ENCODE measurements around the gene SEMA4D. TPM values are rescaled to one million over a fixed set of nuclear protein-coding genes. Genes with fewer than 3 reads are reported as not detected.

The SEMA4D gene
- total RNA-seq, 4 donors from 2014 or later: 1.5 to 27.8 (median 11.6) TPM

DNA sequence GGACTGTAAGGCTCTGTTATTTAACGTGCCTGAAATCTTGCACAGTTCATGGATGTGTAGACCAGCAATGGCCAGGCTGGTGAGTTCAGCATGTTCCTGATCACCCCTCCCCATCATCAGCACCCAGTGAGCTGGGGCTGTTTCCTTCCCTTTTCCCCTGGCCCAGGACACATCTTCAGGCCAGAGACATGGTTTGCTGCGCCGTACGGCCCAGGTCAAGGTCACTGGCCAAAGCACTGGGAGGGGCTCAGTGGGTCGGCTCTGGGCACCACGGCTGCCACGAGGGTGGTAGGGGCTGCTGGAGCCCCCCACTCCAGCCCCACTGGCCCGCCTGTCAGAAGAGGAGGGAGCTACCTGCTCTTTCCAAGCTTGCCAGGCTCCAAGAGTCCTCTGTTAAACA, 55.9 kb downstream of the SEMA4D start:
- no peak overlapping the region for H3K27ac ChIP-seq
- no peaks in the 10 kb centered on the region for H3K36me3 ChIP-seq
- H3K4me1 ChIP-seq: no peaks in the 10 kb centered on the region
- DNase-seq: no peak
- TF ChIP-seq POLR2A (IDR thresholded peaks at IDR 0.05) (no peak), CTCF (IDR thresholded peaks at IDR 0.05) (no peak)
- H3K27me3 ChIP-seq: no peaks in the 10 kb centered on the region
- no peak overlapping the region for H3K4me3 ChIP-seq
- intact Hi-C loops (cut with DNase I; ENCODE audit: low total_unique reads): no loop called here
- no peaks in the 10 kb centered on the region for H3K9me3 ChIP-seq

DNA sequence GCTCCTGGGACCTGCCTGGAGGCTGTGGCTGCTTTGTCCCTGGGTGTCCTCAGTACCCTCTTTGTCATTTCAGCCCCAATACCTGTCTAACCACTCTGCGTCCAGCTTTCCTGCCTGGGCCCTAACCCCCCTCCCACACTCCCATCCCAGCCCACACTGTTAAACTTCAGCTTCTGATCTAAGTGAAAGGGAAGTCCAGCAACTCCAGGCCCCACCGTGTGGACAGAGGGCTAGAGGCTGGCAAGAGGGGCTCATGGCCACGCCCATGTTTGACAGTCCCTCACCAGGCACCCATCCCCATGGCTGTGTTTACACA, 56.3 kb downstream of the SEMA4D start:
- intact Hi-C loops (cut with DNase I; ENCODE audit: low total_unique reads): no loop called here
- Histone ChIP-seq H3K27me3 (no peaks in the 10 kb centered on the region), H3K27ac (no peak overlapping the region), H3K4me1 (no peaks in the 10 kb centered on the region), H3K36me3 (no peaks in the 10 kb centered on the region), H3K4me3 (no peak overlapping the region), H3K9me3 (no peaks in the 10 kb centered on the region)
- no peak for DNase-seq
- no peak for TF ChIP-seq CTCF (IDR thresholded peaks at IDR 0.05)
- no peak for TF ChIP-seq POLR2A (IDR thresholded peaks at IDR 0.05)

- H3K9me3 ChIP-seq: no peaks in the 10 kb centered on the region
- no peak overlapping the region for H3K4me3 ChIP-seq
- no peak for DNase-seq
- no peak overlapping the region for H3K27ac ChIP-seq
- H3K27me3 ChIP-seq: no peaks in the 10 kb centered on the region
- intact Hi-C loops (cut with DNase I; ENCODE audit: low total_unique reads): no loop called here
- no peak for TF ChIP-seq CTCF (IDR thresholded peaks at IDR 0.05)
- no peak for TF ChIP-seq POLR2A (IDR thresholded peaks at IDR 0.05)
- H3K36me3 ChIP-seq: no peaks in the 10 kb centered on the region
- no peaks in the 10 kb centered on the region for H3K4me1 ChIP-seq
Measured at GRCh38 chr9:89440951-89441654, 56.8 kb downstream of the SEMA4D start.

DNA sequence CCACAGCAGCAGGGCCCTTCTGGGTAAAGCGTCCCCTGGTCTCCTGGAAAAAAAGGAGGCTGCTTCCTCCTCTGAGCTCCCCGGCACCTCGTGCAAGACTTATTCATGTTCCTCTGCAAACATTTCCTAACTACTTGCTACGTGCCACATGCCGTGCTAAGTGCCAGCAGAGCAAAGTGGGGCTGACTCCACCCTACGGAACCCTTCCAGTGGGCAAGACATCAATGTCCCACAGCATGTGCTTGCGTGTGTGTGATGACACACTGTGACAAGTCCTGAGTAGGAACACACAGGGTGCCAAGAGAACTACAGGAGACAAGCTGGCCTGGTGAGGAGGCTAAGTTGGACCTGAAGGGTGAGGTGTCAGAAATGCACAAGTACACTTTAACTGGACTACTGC, 57.4 kb downstream of the SEMA4D start:
- Histone ChIP-seq H3K4me1 (no peaks in the 10 kb centered on the region), H3K27me3 (no peaks in the 10 kb centered on the region), H3K4me3 (no peak overlapping the region), H3K27ac (no peak overlapping the region), H3K9me3 (no peaks in the 10 kb centered on the region), H3K36me3 (no peaks in the 10 kb centered on the region)
- DNase-seq: no peak
- intact Hi-C loops (cut with DNase I; ENCODE audit: low total_unique reads): no loop called here
- TF ChIP-seq POLR2A (IDR thresholded peaks at IDR 0.05) (no peak), CTCF (IDR thresholded peaks at IDR 0.05) (no peak)

DNA sequence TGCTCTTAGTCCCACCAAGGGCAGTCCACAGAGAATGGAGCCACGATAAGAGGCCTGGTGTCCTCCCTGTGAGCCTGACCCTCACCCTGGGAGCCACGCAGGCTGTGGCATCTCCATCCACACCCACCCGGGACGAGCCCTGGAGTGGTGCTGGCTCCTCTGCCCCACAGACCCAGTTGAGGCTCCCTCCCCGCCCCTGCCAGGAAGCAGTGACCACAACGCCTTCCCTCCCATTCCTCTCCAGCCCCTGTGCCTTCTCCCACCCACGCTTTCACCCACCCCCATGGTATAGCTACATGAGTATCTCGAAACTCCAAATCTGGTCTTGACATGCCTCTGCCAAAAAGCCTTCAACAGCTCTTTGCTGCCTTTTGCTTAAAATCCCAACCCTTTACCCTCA, 57.9 kb downstream of the SEMA4D start:
- TF ChIP-seq POLR2A (IDR thresholded peaks at IDR 0.05) (no peak), CTCF (IDR thresholded peaks at IDR 0.05) (no peak)
- H3K36me3 ChIP-seq: no peaks in the 10 kb centered on the region
- intact Hi-C loops (cut with DNase I; ENCODE audit: low total_unique reads): no loop called here
- no peaks in the 10 kb centered on the region for H3K4me1 ChIP-seq
- no peak for DNase-seq
- H3K27ac ChIP-seq: no peak overlapping the region
- no peaks in the 10 kb centered on the region for H3K27me3 ChIP-seq
- no peak overlapping the region for H3K4me3 ChIP-seq
- H3K9me3 ChIP-seq: no peaks in the 10 kb centered on the region

All from uterus (tissue), 4 donors.